NCI-H446 (cell line): Measurements from ENCODE around the gene TIPARP.

ENCODE experiments used
- DNase-seq, 2 experiments: peaks; one replicate each; lab custom pipeline; 2025; lab: John Stamatoyannopoulos, UW

Gene TIPARP, protein sequence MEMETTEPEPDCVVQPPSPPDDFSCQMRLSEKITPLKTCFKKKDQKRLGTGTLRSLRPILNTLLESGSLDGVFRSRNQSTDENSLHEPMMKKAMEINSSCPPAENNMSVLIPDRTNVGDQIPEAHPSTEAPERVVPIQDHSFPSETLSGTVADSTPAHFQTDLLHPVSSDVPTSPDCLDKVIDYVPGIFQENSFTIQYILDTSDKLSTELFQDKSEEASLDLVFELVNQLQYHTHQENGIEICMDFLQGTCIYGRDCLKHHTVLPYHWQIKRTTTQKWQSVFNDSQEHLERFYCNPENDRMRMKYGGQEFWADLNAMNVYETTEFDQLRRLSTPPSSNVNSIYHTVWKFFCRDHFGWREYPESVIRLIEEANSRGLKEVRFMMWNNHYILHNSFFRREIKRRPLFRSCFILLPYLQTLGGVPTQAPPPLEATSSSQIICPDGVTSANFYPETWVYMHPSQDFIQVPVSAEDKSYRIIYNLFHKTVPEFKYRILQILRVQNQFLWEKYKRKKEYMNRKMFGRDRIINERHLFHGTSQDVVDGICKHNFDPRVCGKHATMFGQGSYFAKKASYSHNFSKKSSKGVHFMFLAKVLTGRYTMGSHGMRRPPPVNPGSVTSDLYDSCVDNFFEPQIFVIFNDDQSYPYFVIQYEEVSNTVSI

DNA sequence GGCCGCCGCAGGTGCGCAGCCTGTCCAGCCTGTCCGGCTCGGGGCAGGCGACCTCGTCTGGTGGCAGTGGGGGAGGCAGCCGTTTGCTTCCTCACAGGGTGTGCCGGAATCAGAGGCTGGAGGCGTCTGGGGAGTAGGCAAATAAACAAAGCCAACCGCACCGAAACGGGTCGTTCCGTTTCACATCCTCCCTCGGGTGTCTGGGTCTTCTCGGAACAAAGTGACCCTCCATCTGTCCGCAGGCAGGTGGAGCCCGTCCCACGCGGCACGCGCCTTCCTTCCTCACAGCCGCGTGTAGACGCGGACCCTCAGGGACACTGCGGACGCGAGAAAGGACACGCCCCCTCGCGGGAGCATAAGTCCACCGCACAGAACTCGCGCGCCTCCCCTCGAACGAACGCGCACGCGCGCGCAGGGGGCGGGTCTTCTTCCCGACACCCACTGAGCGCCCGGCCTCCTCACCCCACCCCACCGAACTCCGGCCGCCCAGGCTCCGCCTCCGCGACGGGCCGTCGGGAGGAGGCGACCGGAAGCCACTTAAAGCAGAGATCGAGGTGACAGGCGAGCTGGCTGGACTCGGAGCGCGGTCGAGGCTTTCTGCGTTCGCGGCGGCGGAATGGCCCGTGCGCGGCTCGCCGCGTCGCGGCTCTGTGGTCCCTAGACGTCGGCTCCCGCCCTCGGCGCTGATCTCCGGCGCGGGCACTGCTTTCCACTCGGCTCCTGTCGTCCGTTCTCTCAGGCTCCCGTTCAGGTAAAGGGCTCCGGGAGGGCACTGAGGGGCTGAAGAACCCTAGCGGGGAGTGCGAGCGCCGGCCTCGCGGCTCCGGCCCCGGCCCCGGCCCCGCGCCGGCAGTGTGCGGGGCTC lies at the start of gene TIPARP:
Gene TIPARP (plus strand): TSS at position 545 of the 865 bp plus-strand sequence. CDS start 3,108 bp downstream, outside the sequence.
- DNase-seq: peak; percentile 92 to 99

DNA sequence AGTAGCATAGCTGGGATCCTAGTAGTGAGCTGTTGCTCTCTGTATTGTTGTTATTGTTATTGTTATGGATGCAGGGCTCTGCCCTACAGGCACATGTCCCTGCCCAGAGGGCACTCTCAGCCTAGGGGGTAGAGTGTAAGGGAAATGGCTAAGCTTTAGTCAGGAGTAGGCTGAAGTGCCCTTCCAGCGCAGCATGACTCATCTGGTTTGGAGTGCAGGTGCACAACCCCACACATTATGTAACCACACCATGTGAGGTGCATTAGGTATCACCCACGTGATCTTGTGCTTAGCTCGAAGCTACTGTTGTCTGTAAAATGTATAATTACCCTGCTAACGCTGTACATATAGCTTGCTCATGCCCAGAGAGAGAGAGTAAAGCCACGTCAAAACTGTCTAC lies 48.3 kb upstream of the TIPARP start:
- no peak for DNase-seq

DNA sequence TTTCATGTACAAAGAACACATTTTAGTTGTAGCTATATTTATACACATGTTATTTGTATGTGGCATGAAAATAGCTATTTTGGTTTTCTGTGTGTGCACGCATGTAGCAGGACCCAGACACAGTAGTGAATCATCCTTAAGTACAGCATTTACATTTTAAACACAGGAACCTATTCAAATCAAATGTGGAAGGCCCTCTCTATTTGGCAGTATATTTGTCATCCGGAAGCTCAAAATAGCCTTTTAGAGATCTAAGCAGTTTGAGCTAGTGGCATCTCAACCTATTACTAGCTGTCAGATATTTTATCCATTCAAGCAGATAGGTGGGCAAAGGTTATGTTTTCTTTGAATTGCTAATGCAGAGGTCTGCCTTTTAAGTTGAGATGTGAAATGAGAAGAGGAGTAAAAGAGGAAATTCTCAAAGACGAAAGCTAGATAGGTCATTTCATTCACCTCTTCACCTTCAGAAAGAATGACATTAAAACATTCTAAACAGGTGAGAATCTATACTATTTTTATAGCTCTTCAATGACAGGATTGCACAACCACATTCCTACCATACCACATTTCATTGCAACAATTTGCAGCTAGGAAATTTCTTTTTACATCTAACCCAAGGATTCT lies 46.3 kb upstream of the TIPARP start:
- no peak for DNase-seq

- no peak for DNase-seq
Observed at GRCh38 chr3:156628836-156629618, 45.4 kb upstream of the TIPARP start.

GRCh38 chr3:156630081-156630772 lies 44.2 kb upstream of the TIPARP start:
- no peak for DNase-seq

DNA sequence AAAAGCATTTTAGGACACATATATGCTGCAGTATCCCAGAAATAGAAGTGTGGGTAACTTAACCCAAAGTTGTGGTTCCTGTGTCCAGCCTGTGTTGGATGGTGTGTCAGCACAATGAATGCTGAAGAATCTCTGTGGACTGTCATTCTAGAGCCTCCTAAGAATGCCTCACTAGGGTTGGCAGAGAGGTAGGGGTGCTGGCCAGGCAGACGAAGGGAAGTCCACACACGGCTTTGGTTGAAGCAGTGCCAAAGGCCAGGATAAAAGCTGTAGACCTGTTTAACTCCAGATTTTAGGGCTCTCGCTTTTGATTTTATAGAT lies 43.7 kb upstream of the TIPARP start:
- no peak for DNase-seq

DNA sequence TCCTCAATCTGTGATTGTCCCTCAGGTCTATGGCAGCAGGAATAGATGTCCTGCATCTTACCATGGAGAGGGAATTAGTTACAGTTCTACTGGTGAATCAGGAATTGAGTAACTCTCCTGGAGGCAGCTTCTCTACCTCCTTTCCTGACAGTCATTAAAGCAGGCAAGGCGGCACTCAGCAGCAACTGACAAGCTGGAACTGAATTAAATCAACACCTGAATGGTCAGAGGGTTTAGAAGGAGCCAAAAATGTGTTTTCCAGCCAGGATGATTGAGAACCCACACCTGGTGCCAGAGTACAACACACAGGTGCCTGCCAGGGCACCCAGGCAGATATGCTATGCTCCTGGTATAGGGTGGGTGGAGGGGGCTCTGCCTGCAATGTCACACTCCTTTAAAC lies 43.1 kb upstream of the TIPARP start:
- no peak for DNase-seq

DNA sequence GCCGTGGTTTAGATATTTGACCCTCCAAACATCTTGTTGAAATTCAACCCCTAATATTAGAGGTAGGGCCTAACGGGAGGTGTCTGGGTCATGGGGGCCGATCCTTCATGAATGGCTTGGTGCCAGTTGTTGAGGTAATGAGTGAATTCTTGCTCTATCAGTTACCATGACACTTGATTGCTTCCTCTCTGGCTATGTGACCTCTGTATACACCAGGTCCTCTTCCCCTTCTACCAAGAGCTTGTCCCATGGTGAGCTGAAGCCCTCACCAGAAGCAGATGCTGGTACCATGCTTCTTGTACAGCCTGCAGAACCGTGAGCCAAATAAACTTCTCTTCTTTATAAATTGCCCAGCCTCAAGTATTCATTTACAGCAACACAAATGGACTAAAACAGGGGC lies 41.8 kb upstream of the TIPARP start:
- DNase-seq: no peak

DNA sequence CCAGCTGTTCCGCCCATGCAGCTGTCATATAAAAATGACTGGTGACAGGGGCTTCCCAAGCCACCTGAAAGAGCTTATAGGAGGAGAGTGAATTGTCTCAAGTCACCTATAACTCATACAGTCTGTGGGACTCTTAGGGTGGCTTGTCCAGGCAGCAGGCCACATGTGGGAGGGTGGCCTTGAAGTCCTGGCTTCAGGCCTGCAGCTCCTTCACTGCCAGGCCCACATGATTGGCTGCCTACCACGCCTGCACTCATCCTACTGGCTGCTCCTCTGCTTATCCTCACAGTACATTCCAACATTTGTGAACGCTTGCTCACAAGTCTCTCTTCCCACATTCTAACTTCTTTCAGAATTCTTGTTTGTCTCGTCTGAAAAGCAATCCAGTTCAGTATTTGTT lies 41.1 kb upstream of the TIPARP start:
- DNase-seq: no peak

GRCh38 chr3:156635034-156635433 lies 39.4 kb upstream of the TIPARP start:
- no peak for DNase-seq

- no peak for DNase-seq
Observed at GRCh38 chr3:156635973-156636372, 38.4 kb upstream of the TIPARP start.

DNA sequence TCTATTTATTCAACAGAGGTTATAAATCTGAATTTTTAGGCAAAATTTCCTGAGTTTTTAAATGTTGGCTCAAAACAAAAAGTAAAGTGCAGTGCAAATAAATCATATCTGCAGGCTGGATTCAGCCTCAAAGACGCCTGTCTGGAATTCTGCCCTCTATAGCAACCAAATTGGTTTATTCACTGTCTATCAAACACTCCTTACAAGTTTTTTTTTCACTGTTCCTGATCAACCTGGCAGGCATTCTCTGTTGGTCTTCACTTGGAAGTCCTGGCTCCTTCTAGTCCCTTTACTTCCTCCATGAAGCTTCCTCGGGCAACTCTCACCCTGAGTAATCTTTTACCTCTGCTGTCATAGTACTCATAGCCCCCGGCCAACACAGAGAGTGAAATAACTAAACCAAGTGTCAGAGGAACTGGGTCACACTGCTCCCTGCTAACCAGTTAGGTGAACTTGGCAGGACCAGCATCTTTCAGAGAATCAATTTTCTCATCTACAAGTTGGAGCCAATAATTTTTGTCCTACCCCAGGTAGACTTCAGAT lies 36.8 kb upstream of the TIPARP start:
- no peak for DNase-seq

- no peak for DNase-seq
Observed at GRCh38 chr3:156638271-156638670, 36.1 kb upstream of the TIPARP start.

- DNase-seq: no peak
Observed at GRCh38 chr3:156639414-156640023, 34.9 kb upstream of the TIPARP start.

DNA sequence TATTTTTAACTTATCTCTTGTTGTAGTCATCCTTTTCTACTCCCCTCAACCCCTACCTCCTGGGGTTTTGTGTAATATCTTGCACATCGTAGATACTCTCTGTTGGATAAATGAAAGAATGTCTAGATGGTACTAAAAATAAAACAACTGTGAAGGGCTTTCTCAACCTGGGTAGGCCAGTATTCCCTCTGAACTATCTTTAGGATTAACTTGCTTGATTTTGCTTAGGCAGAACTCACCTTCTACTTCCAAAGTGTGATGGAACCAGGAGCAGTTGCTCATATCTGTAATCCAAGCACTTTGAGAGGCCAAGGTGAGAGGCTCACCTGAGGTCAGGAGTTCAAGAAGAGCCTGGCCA lies 32.8 kb upstream of the TIPARP start:
- DNase-seq: no peak

DNA sequence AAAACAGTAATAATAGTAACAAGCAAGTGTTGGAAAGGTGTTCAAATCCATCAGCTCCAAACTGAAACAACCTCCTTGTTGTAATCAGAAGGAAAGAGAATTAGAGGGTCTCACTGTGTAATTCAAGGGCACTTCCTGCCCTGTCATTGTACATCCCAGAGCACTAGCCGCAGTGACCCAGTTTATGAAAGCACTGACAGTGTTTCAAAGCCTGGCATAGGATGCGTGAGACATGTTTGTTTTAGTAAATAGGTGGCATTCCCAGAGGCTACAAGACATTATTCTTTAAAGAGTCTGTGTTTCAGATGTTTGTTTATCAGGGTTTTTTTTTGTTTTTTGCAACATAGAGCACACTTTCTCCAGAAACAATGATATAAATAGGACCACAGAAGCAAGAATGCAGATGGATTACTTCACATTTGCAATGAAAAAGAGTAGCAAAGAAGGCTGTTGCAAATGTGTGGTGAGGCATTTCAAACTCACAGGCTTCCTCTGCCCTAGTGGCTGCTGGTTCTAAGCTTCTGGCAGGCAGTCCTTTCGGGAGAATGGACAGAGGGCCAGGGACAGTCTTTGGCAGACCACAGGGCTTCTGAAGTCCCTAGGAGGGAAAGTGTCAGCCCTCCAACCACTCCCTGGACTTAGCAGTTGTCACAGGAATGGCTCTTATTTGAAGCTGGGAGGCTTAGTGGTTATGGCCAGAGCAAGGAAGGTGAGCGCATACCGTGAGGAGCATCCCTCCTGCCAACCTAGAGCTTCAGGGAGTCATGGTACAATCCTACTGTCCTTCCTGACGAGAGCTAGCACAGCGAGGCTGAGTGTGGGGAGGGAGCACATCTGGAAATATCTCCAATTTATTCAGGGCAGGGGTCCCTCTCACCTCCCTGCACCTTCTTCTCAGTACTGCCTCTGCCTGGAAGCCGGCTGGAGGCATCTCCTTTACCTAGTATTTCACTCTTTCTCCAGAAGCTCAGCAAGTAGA lies 31.4 kb upstream of the TIPARP start:
- DNase-seq: no peak

DNA sequence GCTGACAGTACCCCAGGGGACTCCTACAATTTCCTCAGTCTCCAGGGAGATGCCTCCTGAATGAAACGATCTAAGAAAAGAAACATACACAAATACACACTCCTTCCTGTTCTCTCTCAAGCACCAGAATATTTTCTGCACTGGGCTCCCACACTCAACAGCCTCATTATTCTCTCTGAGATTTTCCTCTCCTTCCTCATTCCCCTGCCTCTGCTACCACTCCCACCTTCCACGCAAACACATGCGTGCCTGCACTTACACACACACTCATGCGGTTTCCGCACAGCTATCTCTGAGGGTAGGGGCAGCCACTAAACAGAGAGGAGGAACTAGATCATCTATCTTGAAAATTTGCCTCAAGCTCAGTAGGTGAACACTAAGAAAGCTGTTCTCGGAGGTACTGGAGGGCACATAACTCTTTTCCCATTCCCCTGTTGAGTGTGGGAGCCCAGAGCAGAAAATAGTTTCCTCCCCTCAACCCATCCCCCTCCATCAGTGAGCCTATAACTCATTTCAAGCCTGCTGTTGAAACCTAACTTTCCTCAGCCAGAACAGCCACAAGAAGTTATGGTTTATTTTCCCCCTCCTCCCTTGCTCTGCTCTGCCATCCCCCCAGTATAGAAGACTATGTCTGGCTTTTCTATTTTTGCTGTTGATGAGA lies 30.5 kb upstream of the TIPARP start:
- no peak for DNase-seq

DNA sequence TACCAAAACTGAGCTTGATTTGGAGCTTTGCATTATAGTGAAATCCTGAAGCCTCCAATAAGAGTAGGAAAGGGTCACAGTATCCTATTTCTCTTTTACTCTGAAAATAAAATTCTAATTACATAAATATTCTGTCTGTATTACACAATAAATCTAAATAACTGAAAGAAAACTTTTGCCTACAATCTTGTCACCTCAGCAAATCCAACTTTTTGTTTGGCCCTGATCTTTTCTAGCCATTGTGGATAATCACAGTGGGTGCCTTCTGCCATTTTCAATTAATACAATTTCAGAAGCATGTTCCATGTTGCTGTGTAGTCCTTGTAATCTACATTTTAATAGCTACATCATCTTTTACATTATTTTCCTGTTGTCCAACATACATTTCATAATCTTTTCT lies 29.4 kb upstream of the TIPARP start:
- no peak for DNase-seq
